BE2C (cell line): Measurements from ENCODE around the gene NUP62. TPM values are rescaled to one million over a fixed set of nuclear protein-coding genes. Genes with fewer than 3 reads are reported as not detected.

Experiments
- DNase-seq: peaks from one replicate; pipeline ENCODE4 v3.0.0-alpha.2; 2020
- H3K27me3 ChIP-seq: fragments of 250-450 bp; sonication (Bioruptor Pico); 2 replicates; pipeline ENCODE4 v1.5.1; 2020; ENCODE audit warnings: mild to moderate bottlenecking
- H3K36me3 ChIP-seq: fragments of 250-450 bp; sonication (Bioruptor Pico); 2 replicates; pipeline ENCODE4 v1.5.1; 2020; ENCODE audit warnings: mild to moderate bottlenecking
- H3K4me1 ChIP-seq: fragments of 250-450 bp; sonication (Bioruptor Pico); 2 replicates; pipeline ENCODE4 v1.5.1; 2020
- H3K4me3 ChIP-seq: 2 replicates; pipeline ENCODE4 v1.5.1; 2011; ENCODE audit warnings: low read depth, low read length
- H3K9me3 ChIP-seq: fragments of 250-450 bp; sonication (Bioruptor Pico); 2 replicates; pipeline ENCODE4 v1.5.1; 2020
- polyA plus RNA-seq: library from polyadenylated mRNA; unstranded; fragments of >200 nt; gene quantifications from one replicate; pipeline ENCODE4 v1.2.1, GENCODE V29; 2012; ENCODE audit warnings: low read depth, missing spikeins; ENCODE audit not compliant: insufficient read length, insufficient read depth
- TF ChIP-seq, protein P1 (sequence below): IDR thresholded peaks from 2 replicates; pipeline ENCODE4 v1.5.1; 2012; ENCODE audit warnings: mild to moderate bottlenecking, low read depth, low read length

NUP62 gene
- 110 TPM for polyA plus RNA-seq

- Histone ChIP-seq H3K36me3 (peaks cover 36% of the 10 kb centered on the region), H3K4me1 (peaks cover 7% of the 10 kb centered on the region), H3K4me3 (peak within 1 kb of the TSS; percentile 64), H3K27me3 (no peaks in the 10 kb centered on the region), H3K9me3 (no peaks in the 10 kb centered on the region)
- TF ChIP-seq, protein P1, sequence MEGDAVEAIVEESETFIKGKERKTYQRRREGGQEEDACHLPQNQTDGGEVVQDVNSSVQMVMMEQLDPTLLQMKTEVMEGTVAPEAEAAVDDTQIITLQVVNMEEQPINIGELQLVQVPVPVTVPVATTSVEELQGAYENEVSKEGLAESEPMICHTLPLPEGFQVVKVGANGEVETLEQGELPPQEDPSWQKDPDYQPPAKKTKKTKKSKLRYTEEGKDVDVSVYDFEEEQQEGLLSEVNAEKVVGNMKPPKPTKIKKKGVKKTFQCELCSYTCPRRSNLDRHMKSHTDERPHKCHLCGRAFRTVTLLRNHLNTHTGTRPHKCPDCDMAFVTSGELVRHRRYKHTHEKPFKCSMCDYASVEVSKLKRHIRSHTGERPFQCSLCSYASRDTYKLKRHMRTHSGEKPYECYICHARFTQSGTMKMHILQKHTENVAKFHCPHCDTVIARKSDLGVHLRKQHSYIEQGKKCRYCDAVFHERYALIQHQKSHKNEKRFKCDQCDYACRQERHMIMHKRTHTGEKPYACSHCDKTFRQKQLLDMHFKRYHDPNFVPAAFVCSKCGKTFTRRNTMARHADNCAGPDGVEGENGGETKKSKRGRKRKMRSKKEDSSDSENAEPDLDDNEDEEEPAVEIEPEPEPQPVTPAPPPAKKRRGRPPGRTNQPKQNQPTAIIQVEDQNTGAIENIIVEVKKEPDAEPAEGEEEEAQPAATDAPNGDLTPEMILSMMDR, result no peak
- DNase-seq, result peak; percentile 95
Measured at GRCh38 chr19:49929121-49929610, at the start of gene NUP62, which contains the start of gene ATF5. Gene NUP62, minus strand, starts transcription at chr19:49929504. Its CDS starts 19,697 bp downstream, at chr19:49909807. Gene ATF5, plus strand, starts transcription at chr19:49929205. Its CDS starts 1,646 bp downstream, at chr19:49930851.

DNA sequence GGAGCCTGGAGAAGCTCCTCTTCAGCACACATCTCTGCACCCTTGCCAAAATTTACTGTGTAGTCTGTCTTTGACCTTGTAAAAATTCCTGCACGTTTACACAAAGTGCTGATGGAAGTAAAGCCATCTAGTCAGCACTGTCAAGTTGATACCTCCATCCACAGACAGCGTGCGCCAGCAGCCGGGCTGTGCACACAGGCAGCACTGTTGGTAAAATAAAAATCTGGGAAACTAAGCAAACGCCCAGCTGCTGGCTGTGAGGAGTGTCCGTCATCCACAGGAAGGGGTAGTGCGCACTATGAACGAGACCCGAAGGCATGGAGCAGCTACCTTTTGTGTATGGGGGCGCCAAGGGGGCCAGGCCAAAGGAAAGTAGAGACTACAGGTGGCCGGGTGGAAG is 49.0 kb upstream of the NUP62 start:
- H3K4me3 ChIP-seq, result no peak overlapping the region
- no peaks in the 10 kb centered on the region; the same call in 1 of the 2 replicates for H3K27me3 ChIP-seq
- no peak for DNase-seq
- H3K4me1 ChIP-seq, result no peaks in the 10 kb centered on the region
- no peaks in the 10 kb centered on the region for H3K36me3 ChIP-seq
- no peaks in the 10 kb centered on the region for H3K9me3 ChIP-seq
- TF ChIP-seq, protein P1, result no peak

DNA sequence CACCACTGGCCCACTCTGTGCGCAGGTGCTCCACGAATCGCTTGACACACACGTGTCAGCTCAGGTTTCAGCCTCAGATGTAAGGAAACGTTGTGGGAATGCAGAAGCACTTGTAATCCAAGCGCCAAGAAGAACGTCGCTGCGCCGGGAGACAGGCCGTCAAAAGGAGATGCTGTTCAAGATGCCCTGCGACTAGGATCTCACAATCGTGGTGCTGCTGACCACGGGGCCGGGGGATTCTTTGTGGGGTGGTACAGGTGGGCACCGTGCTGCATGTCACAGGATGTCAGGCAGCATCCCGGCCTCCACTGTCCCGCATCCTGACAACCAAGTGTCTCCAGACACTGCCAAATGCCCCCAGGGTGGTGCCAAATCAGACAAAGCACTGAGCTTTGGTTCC is 48.6 kb upstream of the NUP62 start:
- no peaks in the 10 kb centered on the region for H3K4me1 ChIP-seq
- H3K4me3 ChIP-seq, result no peak overlapping the region
- no peak for DNase-seq
- no peaks in the 10 kb centered on the region; the same call in 1 of the 2 replicates for H3K27me3 ChIP-seq
- TF ChIP-seq, protein P1, result no peak
- H3K9me3 ChIP-seq, result no peaks in the 10 kb centered on the region
- no peaks in the 10 kb centered on the region for H3K36me3 ChIP-seq

DNA sequence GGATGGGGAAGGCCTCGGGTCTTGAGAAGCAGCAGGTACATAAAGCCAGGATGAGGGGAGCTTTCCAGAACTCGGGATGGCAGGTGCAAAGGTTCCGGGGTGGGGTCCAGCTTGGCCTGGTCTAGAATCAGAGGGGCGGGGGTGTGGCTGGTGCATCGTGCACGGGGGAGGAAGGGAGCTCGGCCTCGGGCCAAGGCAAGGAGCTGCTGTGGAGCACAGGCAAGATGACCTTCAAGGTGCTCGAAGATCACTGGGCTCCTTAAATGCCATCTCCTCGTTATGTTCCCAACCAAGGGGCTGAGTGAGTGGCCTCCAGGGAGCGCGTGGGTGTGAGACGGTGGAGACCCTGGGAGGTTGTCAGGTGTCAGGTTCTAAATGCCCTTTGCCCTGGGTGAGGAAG is 47.8 kb upstream of the NUP62 start:
- TF ChIP-seq, protein P1, result no peak

DNA sequence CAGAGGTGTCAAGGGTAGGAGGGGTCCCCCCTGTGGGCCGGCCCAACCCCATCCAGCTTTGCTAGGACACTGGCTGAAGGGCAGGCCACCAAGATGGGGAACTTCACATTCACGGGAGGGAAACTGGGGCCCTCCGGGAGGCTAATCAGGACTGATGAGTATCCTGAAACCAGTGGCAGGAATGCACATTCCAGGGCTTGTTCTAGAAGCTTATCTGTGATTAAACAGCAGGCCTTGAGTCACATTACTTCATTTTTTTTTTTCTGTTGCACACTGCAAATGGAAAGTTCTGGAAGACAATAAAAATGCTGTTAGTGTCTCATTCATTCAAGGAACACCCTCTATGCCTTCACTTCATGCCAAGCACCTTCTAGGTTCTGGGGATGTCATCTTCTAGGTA is 47.2 kb upstream of the NUP62 start:
- TF ChIP-seq, protein P1, result no peak

More for the DNA sequence above, 47.8 kb upstream of the NUP62 start:
- Histone ChIP-seq H3K4me3 (no peak overlapping the region), H3K36me3 (no peaks in the 10 kb centered on the region), H3K27me3 (no peaks in the 10 kb centered on the region; the same call in 1 of the 2 replicates), H3K9me3 (no peaks in the 10 kb centered on the region), H3K4me1 (no peaks in the 10 kb centered on the region)
- DNase-seq, result no peak

DNA sequence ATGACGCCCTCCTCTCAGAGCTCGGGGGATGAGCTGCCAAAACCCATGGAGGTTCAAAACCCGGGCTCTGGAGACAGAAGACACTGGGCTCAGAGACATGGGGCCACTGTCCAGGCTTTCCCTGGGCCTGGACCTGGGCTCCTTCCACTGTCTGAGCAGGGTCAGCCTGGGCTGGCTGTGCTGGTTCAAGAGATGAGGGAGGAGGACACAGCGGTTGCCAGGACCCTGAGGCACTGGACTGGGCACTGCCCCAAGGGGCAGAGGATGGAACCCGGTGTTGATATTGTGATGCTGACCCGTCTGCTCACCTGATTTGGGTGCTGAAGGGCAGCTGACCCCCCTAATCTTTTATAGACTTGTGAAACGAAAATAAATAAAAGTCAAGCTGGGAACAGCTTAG is 45.7 kb upstream of the NUP62 start:
- no peaks in the 10 kb centered on the region; the same call in 1 of the 2 replicates for H3K27me3 ChIP-seq
- no peaks in the 10 kb centered on the region for H3K9me3 ChIP-seq
- H3K4me1 ChIP-seq, result no peaks in the 10 kb centered on the region
- TF ChIP-seq, protein P1, result no peak
- no peak overlapping the region for H3K4me3 ChIP-seq
- H3K36me3 ChIP-seq, result no peaks in the 10 kb centered on the region
- no peak for DNase-seq

More for the DNA sequence above, 47.2 kb upstream of the NUP62 start:
- no peaks in the 10 kb centered on the region; the same call in 1 of the 2 replicates for H3K27me3 ChIP-seq
- no peaks in the 10 kb centered on the region for H3K36me3 ChIP-seq
- H3K4me3 ChIP-seq, result no peak overlapping the region
- no peaks in the 10 kb centered on the region for H3K4me1 ChIP-seq
- no peaks in the 10 kb centered on the region for H3K9me3 ChIP-seq
- DNase-seq, result no peak
